ENCODE results near the gene KIAA0513.

GRCh38 chr16:85134789-85135142, 107.2 kb downstream of the KIAA0513 start:
- TF ChIP-seq CTCF (IDR thresholded peaks at IDR 0.05) (no peak), POLR2A (IDR thresholded peaks at IDR 0.05) (no peak)

All from thyroid gland (tissue), 4 donors.